K562 (cell line): ENCODE data around the gene MROH8. TPM values are rescaled to one million over a fixed set of nuclear protein-coding genes. Genes with fewer than 3 reads are reported as not detected.

Source experiments
- ATAC-seq: fragments of 200-7000 bp; cut with Tn5 transposase; 3 replicates; pipeline ENCODE4 v1.9.1; 2020; ENCODE audit warnings: moderate library complexity
- BruUV-seq: library from RNA; stranded (reverse); fragments of 400-500 nt; replicated peaks from 2 replicates; lab custom pipeline; 2021; lab: Mats Ljungman, UMichigan
- CTCF ChIA-PET: fragments of 300-600 bp; formaldehyde crosslinking; extraction: SDS; loops from one replicate; lab custom pipeline; 2021; ENCODE audit warnings: low intra/inter-chr PET ratio; lab: Yijun Ruan, JAX
- POLR2A ChIA-PET: fragments of 300-600, 350-650 bp; sonication (Branson Sonifier 250); formaldehyde crosslinking; extraction: SDS; loops from one replicate; lab custom pipeline; 2021; ENCODE audit warnings: antibody characterized with exemption, inconsistent platforms; lab: Yijun Ruan, JAX
- DNase-seq, 4 experiments: peaks; one replicate each; pipeline versions ENCODE4 v3.0.0 to v3.0.0-alpha.2; 2011 to 2018; ENCODE audit warnings: low spot score in 3 of 4, mixed read lengths in 3 of 4; ENCODE audit errors: extremely low read depth in 1 of 4
- FAIRE-seq: peaks from 2 replicates; lab custom pipeline; 2011; peaks lifted over from hg19 to GRCh38; lab: Jason Lieb, UNC
- H2AFZ ChIP-seq: 2 replicates; pipeline ENCODE4 v1.6.0; 2011; ENCODE audit warnings: low read depth, low read length, control low read depth, inconsistent platforms
- H3K27ac ChIP-seq: fragments of 200-600 bp; 3 replicates; pipeline ENCODE4 v1.8.0; 2011; ENCODE audit warnings: low read depth, mild to moderate bottlenecking, control low read depth, inconsistent platforms, low read length, moderate library complexity, mixed read lengths; ENCODE audit errors: extremely low read depth
- H3K27me3 ChIP-seq, 2 experiments: fragments of 300-600 bp in 1 of 2; 2 replicates in 1 of 2; 3 replicates in 1 of 2; pipeline versions ENCODE4 v1.6.0 to v1.8.0; 2011; ENCODE audit warnings: inconsistent platforms in 2 of 2, low read length in 2 of 2, mild to moderate bottlenecking in 1 of 2, mixed read lengths in 1 of 2, moderate library complexity in 1 of 2; ENCODE audit not compliant: control insufficient read depth in 2 of 2, insufficient read depth in 2 of 2
- H3K36me3 ChIP-seq: fragments of 300-600 bp; 3 replicates; pipeline ENCODE4 v1.8.0; 2011; ENCODE audit warnings: mild to moderate bottlenecking, low read length, inconsistent platforms; ENCODE audit not compliant: control insufficient read depth, insufficient read depth
- H3K4me1 ChIP-seq, 2 experiments: fragments of 200-600 bp in 1 of 2; replicated peaks in 1 of 2; 2 replicates in 1 of 2; 3 replicates in 1 of 2; pipeline versions ENCODE4 v1.5.1 to v1.8.0; 2011; ENCODE audit warnings: inconsistent platforms in 2 of 2, low read length in 2 of 2, mild to moderate bottlenecking in 1 of 2, mixed read lengths in 1 of 2, moderate library complexity in 1 of 2; ENCODE audit not compliant: control insufficient read depth in 2 of 2, insufficient read depth in 2 of 2
- H3K4me2 ChIP-seq: 2 replicates; pipeline ENCODE4 v1.6.1; 2011; ENCODE audit warnings: low read length, control low read depth, inconsistent platforms, mixed read lengths; ENCODE audit not compliant: insufficient read depth
- H3K4me3 ChIP-seq: fragments of 200-600 bp; sonication (generic), shearing (Covaris generic); 2 replicates; pipeline ENCODE4 v1.5.1; 2016; ENCODE audit warnings: control low read depth, inconsistent platforms
- H3K79me2 ChIP-seq: fragments of 200-600 bp; 3 replicates; pipeline ENCODE4 v1.8.0; 2011; ENCODE audit warnings: low read length, inconsistent platforms; ENCODE audit not compliant: control insufficient read depth, insufficient read depth
- H3K9ac ChIP-seq, 2 experiments: 2 replicates each; pipeline versions ENCODE4 v1.6.0 to v1.6.1; 2011; ENCODE audit warnings: low read depth in 2 of 2, low read length in 2 of 2, control low read depth in 1 of 2, inconsistent platforms in 1 of 2, mild to moderate bottlenecking in 1 of 2, mixed read lengths in 1 of 2; ENCODE audit not compliant: insufficient read depth in 1 of 2
- H3K9me1 ChIP-seq: one replicate; pipeline ENCODE4 v1.6.0; 2011; ENCODE audit warnings: inconsistent platforms, mild to moderate bottlenecking, low read length, moderate library complexity; ENCODE audit not compliant: control insufficient read depth, insufficient read depth
- H3K9me3 ChIP-seq: replicated peaks from 2 replicates; pipeline ENCODE4 v1.5.1; 2011; ENCODE audit warnings: low read depth, low read length, inconsistent platforms; ENCODE audit not compliant: control insufficient read depth, insufficient read depth
- H4K20me1 ChIP-seq: replicated peaks from 2 replicates; pipeline ENCODE4 v1.6.1; 2011; ENCODE audit warnings: low read length, inconsistent platforms, mixed read lengths; ENCODE audit not compliant: control insufficient read depth, insufficient read depth
- BRF2 ChIP-seq: IDR thresholded peaks from 3 replicates; pipeline ENCODE4 v1.6.1; 2011; ENCODE audit warnings: borderline replicate concordance, mild to moderate bottlenecking; ENCODE audit not compliant: insufficient read length, insufficient read depth
- CREBBP ChIP-seq: IDR thresholded peaks from one replicate; pipeline ENCODE4 v1.6.1; 2012; ENCODE audit warnings: low read depth, mild to moderate bottlenecking, control low read depth, inconsistent platforms, low read length
- E2F1 ChIP-seq: sonication (generic); formaldehyde crosslinking; IDR thresholded peaks from 2 replicates; pipeline ENCODE4 v1.8.1; 2023; ENCODE audit warnings: mild to moderate bottlenecking, missing genetic modification reagents, moderate library complexity
- ESRRA ChIP-seq: fragments of 450-650 bp; IDR thresholded peaks from 2 replicates; pipeline ENCODE4 v1.6.1; 2014; ENCODE audit warnings: low read depth, mild to moderate bottlenecking, moderate library complexity, borderline replicate concordance
- FOXM1 ChIP-seq, 2 experiments: fragments of 450-650 bp in 1 of 2; sonication (generic) in 1 of 2; formaldehyde crosslinking in 1 of 2; IDR thresholded peaks; 2 replicates each; pipeline versions ENCODE4 v1.6.1 to v1.9.0; 2017 to 2022; ENCODE audit warnings: low read depth in 2 of 2, mild to moderate bottlenecking in 2 of 2, missing genetic modification reagents in 1 of 2, moderate library complexity in 1 of 2
- MCM2 ChIP-seq: fragments of 450-650 bp; IDR thresholded peaks from 2 replicates; pipeline ENCODE4 v1.6.1; 2017; ENCODE audit warnings: low read depth, mild to moderate bottlenecking
- NR2C1 ChIP-seq, 2 experiments: fragments of 450-650 bp; IDR thresholded peaks; 2 replicates each; pipeline ENCODE4 v1.6.1; 2017; ENCODE audit warnings: mild to moderate bottlenecking in 2 of 2, antibody characterized with exemption in 1 of 2, inconsistent platforms in 1 of 2, missing compliant biosample characterization in 1 of 2, missing genetic modification characterization in 1 of 2
- POLR2A ChIP-seq: fragments of 450-650 bp; conservative IDR thresholded peaks from 2 replicates; pipeline ENCODE4 v1.6.1; 2016
- PYGO2 ChIP-seq: fragments of 450-650 bp; IDR thresholded peaks from 2 replicates; pipeline ENCODE4 v1.6.1; 2016; ENCODE audit warnings: mild to moderate bottlenecking, missing genetic modification characterization, moderate library complexity, missing compliant biosample characterization
- RBM14 ChIP-seq: fragments of 200-400 bp; formaldehyde crosslinking; IDR thresholded peaks from 2 replicates; pipeline ENCODE4 v1.6.1; 2018; ENCODE audit warnings: low read depth, mild to moderate bottlenecking, low read length, moderate library complexity, borderline replicate concordance; ENCODE audit not compliant: insufficient read depth
- SFPQ ChIP-seq: fragments of 200-400 bp; formaldehyde crosslinking; IDR thresholded peaks from 2 replicates; pipeline ENCODE4 v1.6.1; 2017; ENCODE audit warnings: mild to moderate bottlenecking, low read depth, low read length, moderate library complexity
- SMC3 ChIP-seq: conservative IDR thresholded peaks from 2 replicates; pipeline ENCODE4 v1.6.1; 2011; ENCODE audit warnings: low read depth, low read length, improper control_type of control experiment; ENCODE audit not compliant: insufficient read depth
- TCFL5 ChIP-seq: fragments of 250-450 bp; sonication (Bioruptor Pico); conservative IDR thresholded peaks from 2 replicates; pipeline ENCODE4 v1.6.1; 2021; ENCODE audit warnings: mild to moderate bottlenecking, moderate library complexity, matching md5 sums
- TFE3 ChIP-seq: fragments of 450-650 bp; formaldehyde crosslinking; IDR thresholded peaks from 2 replicates; pipeline ENCODE4 v1.4.0; 2020; ENCODE audit warnings: mild to moderate bottlenecking, mixed read lengths
- ZBTB7A ChIP-seq: IDR thresholded peaks from 2 replicates; pipeline ENCODE4 v1.6.1; 2011; ENCODE audit warnings: low read depth, mild to moderate bottlenecking, low read length, moderate library complexity, borderline replicate concordance; ENCODE audit not compliant: control insufficient read depth
- ZNF133 ChIP-seq: fragments of 250-450 bp; sonication (Bioruptor Pico); IDR thresholded peaks from 2 replicates; pipeline ENCODE4 v1.4.0; 2020; ENCODE audit warnings: mild to moderate bottlenecking
- ZNF778 ChIP-seq: fragments of 450-650 bp; formaldehyde crosslinking; IDR thresholded peaks from 2 replicates; pipeline ENCODE4 v1.4.0; 2020; ENCODE audit warnings: mild to moderate bottlenecking, moderate library complexity
- WGBS: fragments of 100-300 bp; shearing (Covaris generic); methylation state at CpG from one replicate; pipeline ENCODE4 v1.1.6; 2016; ENCODE audit warnings: low coverage, mixed read lengths; ENCODE audit not compliant: insufficient coverage; ENCODE audit errors: missing lambda C conversion rate; 5-methylcytosine and 5-hydroxymethylcytosine counted together
- in situ Hi-C: fragments of 300-500 bp; cut with MboI; formaldehyde crosslinking; loops from 4 replicates; pipeline ENCODE4 v1.15.0; 2018; ENCODE audit warnings: inconsistent platforms, mixed read lengths
- intact Hi-C: fragments of 100-400 bp; cut with micrococcal nuclease; formaldehyde crosslinking; loops from 2 replicates; pipeline ENCODE4 v1.14.2; 2022
- polyA plus RNA-seq, 8 experiments: library from polyadenylated mRNA; depleted of rRNA in 4 of 8; stranded (reverse) in 5 of 8; unstranded in 3 of 8; fragments of >200 nt; fragmentation: Nextera tagmentation in 2 of 8; fragmentation: Illumina TruSeq in 1 of 8; extraction: Ambion mirVana in 2 of 8; extraction: Trizol in 1 of 8; gene quantifications; 2 replicates each; pipeline versions ENCODE4 v1.2.1 to v1.2.3, GENCODE V29; 2011 to 2014; ENCODE audit warnings: inconsistent platforms in 1 of 8, missing spikeins in 1 of 8
- total RNA-seq, 7 experiments: library from RNA; depleted of rRNA in 6 of 7; stranded (reverse); fragments of >200 nt in 6 of 7; fragmentation: Illumina TruSeq in 2 of 7; extraction: Trizol in 2 of 7; gene quantifications; 2 replicates each; pipeline versions ENCODE4 v1.2.1 to v1.2.3, GENCODE V29; 2011 to 2021; ENCODE audit warnings: low replicate concordance in 1 of 7

MROH8 gene
- total and polyA plus RNA-seq, 9 of the 15 experiments (the other 6 are each of a cell fraction or from before 2014, with no cell fraction given), result 0.21 to 1.5 (median 0.78) TPM

- DNase-seq (no peak), ATAC-seq (no peak), FAIRE-seq (no peak)
- WGBS, result 27% methylated on average over 4 of the region's 4 CpGs
- no peak overlapping the region for H2AFZ ChIP-seq
- BruUV-seq, result no TSS peak
- no peaks in the 10 kb centered on the region; a peak in 3 of 5 replicates for H3K4me1 ChIP-seq
- intact Hi-C loops (no loop called here), in situ Hi-C loops (no loop called here)
- H3K9me1 ChIP-seq, result no peaks in the 10 kb centered on the region
- no peaks in the 10 kb centered on the region for H3K36me3 ChIP-seq
- H4K20me1 ChIP-seq, result no peaks in the 10 kb centered on the region
- H3K79me2 ChIP-seq, result peaks cover 2% of the 10 kb centered on the region; the same call in 1 of the 3 replicates
- H3K27me3 ChIP-seq, result no peaks in the 10 kb centered on the region
- H3K27ac ChIP-seq, result no peak overlapping the region
- H3K9ac ChIP-seq, result no peak overlapping the region
- CTCF ChIA-PET, result no interaction called here
- no peak overlapping the region for H3K4me2 ChIP-seq
- TF ChIP-seq NR2C1 (IDR thresholded peaks at IDR 0.05) (no peak), NR2C1 (tag; IDR thresholded peaks at IDR 0.05) (no peak), SFPQ (no peak), TCFL5 (CRISPR knock-in tag) (no peak), CREBBP (no peak), ZBTB7A (no peak), ZNF778 (CRISPR knock-in tag) (no peak), E2F1 (CRISPR knock-in tag) (no peak), POLR2A (no peak), SMC3 (no peak), TFE3 (CRISPR knock-in tag) (no peak), FOXM1 (IDR thresholded peaks at IDR 0.05; ENCODE audit: low read depth) (no peak), FOXM1 (CRISPR knock-in tag; IDR thresholded peaks at IDR 0.05; ENCODE audit: low read depth) (no peak), ESRRA (no peak), MCM2 (no peak), BRF2 (no peak), PYGO2 (no peak), RBM14 (no peak), ZNF133 (CRISPR knock-in tag) (no peak)
- H3K4me3 ChIP-seq, result no peak overlapping the region
- H3K9me3 ChIP-seq, result no peaks in the 10 kb centered on the region
- POLR2A ChIA-PET, result interaction anchor here (0.7 kb wide), 1 partner anchor 95 kb away, joined by 3 read pairs; no protein-coding TSS in a partner anchor
These were observed 6.5 kb downstream of the MROH8 start for GRCh38 chr20:37172836-37173235.
